ENCODE data around the gene MTMR3.
A peak's percentile ranks its signal among the peaks of the same experiment; 100 is the strongest.

DNA sequence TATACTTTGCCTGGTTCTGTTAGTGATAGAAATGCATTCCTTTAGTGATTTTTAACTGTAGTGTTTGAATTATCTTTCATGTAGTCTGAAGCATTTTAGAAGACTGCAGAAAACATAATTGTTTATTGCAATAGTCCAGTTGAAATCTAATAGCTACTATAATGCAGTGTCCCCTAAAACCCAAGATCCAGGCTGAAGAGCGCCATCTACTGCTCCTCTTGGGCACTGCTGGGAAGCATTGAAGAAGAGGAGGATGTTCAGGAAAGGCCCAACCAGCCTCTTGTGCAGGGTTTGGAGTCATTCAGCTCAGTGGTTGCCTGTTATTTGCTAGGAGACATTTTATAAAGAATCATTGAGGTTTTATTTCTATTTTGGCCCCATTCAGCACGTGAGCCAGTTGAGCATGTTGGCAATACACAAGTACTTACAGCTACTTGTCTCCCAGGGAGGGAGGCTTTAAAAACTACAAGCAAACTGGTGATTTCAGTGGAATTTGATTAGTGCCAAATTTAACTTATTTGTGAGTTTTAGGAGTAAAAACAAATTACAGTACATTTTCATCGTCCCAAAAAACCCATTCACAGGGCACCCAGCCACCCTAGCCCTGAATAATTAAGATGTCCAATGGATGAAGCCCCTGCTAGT is 122.4 kb downstream of the MTMR3 start:
- TF ChIP-seq, protein P1, sequence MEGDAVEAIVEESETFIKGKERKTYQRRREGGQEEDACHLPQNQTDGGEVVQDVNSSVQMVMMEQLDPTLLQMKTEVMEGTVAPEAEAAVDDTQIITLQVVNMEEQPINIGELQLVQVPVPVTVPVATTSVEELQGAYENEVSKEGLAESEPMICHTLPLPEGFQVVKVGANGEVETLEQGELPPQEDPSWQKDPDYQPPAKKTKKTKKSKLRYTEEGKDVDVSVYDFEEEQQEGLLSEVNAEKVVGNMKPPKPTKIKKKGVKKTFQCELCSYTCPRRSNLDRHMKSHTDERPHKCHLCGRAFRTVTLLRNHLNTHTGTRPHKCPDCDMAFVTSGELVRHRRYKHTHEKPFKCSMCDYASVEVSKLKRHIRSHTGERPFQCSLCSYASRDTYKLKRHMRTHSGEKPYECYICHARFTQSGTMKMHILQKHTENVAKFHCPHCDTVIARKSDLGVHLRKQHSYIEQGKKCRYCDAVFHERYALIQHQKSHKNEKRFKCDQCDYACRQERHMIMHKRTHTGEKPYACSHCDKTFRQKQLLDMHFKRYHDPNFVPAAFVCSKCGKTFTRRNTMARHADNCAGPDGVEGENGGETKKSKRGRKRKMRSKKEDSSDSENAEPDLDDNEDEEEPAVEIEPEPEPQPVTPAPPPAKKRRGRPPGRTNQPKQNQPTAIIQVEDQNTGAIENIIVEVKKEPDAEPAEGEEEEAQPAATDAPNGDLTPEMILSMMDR (conservative IDR thresholded peaks at IDR 0.05; ENCODE audit: low read length), result peak; percentile 100
- no peak for TF ChIP-seq EZH2phosphoT487 (IDR thresholded peaks at IDR 0.05; ENCODE audit: borderline replicate concordance, low read depth, low read length)

All from OCI-LY7 (cell line).